Activated T-helper 1 cell treated with Interleukin-2 at 50 U/mL for 16 hours (primary cell): ENCODE measurements around the gene KCNN4.
"Not testable (repeated sequence)": the region's sequence is repeated elsewhere in the genome, so short reads cannot be mapped to it uniquely, and the experiment has no call there.

ENCODE experiments used
- DNase-seq: peaks from one replicate; pipeline ENCODE4 v3.0.0-alpha.2; 2020; ENCODE audit warnings: low read depth

KCNN4 gene

DNA sequence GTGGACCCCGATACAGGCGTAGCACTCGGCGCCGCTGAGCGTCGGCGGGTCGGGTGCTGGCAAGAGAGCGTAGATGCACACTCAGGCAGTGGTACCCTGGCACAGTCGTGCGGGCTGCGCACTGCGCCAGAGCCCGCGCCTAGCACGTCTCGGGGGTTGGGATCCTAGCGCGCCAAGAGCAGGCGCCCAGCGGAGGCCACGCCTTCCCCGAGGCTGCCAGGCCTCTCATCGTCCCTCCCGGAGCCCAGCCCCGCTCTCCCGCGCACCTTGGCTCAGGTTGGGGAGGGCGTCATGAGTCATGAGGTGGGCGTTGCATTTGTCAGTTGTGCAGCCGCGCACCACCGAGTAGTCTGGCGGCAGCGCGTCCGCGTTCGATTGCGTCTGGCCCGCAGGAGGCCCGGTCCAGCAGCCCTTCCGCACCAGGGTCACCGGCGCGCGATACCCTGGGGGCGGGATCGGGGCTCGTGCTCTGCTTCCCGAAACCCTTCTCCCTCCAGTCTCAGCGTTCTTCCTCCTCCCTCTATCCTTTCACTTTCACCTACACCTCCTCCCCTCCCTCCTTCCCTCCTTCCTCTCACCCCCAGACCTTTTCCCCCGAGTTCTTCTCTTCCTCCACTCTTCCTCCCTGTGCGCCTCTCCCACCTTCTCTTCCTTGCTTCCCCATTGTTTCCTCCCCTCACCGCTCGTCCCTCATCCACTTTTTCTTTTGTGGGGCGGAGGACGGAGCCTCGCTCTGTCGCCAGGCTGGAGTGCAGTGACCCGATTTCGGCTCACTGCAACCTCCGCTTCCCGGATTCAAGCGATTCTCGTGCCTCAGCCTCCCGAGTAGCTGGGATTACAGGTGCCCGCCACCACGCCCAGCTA lies 18.0 kb upstream of the KCNN4 start:
- no peak for DNase-seq

DNA sequence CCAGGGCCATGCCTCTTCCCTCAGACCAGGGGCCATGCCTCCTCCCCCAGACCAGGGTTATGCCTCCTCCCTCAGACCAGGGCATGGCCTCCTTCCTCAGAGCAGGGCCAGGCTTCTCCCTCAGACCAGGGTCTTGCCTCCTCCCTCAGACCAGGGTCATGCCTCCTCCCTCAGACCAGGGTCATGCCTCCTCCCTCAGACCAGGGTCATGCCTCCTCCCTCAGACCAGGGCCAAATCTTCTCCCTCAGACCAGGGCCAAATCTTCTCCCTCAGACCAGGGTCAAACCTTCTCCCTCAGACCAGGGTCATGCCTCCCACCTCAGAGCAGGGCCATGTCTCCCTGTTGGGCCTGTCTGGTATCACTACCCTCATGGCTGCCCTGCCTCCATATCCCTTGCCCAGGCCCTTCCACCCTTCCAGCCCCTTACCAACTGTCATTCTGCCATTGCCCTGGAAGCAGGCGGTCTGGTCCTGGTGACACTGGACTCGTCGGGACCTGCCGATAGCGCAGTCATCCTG lies 17.3 kb upstream of the KCNN4 start:
- DNase-seq: no peak

DNA sequence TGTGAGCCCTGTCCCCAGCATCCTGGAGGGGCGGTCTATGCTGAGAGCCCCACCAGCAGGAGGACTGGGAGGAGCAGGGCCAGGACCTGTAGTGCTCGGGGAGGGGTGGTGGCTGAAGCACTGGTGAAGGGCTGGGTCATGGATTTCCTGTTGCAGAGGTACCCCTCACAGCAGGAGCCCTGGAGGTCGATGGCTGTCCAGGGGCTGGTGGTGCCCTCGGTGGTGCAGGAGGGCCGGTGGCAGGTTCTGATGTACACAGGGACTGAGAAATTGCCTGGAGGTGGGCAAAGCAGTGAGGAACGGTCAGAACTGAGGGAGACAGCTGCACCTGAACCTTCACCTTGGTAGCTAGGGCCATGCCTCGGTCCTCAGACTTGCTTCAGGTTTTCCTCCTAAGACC lies 16.8 kb upstream of the KCNN4 start:
- no peak for DNase-seq

DNA sequence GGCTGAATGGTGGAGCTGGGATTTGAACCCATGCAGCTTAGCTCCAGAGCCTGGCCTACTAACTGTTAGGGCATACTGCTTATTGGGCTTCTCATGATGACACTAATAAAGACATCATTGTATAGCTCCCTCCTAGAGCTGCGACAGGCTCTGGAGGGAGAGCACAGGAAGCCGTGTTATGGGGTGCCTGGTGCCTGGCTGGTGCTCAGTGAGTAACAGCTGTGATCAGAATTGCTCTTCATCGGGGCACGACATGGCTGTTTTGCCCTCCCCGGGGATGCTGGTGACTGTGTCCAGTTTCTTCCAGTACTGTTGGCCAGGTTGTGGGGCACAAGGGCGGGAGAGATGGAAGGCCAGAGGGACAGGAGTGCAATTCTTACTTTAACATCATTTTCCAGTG lies 16.3 kb upstream of the KCNN4 start:
- no peak for DNase-seq

DNA sequence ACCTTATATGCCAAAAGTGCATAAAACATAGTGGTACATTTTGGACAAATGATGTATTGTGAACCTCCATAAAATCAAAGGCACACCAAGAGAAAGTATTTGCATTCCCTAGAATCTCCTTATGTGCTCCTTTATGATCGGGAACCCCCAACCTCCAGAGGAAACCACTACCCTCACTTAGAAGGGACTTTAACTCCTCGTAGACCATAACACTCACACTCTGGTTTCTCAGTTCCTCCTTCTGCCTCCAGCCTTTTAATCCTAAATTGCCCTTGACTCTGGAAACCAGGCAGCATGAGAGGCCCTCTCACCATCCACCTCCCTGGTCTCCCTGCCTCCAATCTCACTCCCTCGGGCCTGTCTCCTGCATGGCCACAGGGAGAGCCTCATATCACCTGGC lies 9.8 kb upstream of the KCNN4 start:
- DNase-seq: no peak

DNA sequence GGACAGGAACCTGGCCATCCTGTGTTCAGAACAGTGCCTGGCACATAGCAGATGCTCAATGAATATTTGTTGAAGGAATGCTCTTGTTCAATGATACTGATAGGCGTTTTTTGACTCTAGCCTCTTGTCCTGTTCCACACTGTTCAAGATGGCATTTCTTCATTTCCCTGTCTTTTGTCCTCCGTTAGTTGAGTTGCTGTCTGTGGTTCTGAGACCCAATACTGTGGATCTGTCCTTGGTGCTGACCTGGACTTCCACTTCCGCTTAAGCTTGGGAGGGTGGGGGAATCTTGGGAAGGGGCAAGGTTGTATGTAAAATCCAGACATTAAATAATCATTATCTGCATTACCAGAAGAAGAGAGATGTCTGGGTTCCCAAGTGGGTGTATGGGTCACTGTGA lies 8.3 kb upstream of the KCNN4 start:
- DNase-seq: no peak

DNA sequence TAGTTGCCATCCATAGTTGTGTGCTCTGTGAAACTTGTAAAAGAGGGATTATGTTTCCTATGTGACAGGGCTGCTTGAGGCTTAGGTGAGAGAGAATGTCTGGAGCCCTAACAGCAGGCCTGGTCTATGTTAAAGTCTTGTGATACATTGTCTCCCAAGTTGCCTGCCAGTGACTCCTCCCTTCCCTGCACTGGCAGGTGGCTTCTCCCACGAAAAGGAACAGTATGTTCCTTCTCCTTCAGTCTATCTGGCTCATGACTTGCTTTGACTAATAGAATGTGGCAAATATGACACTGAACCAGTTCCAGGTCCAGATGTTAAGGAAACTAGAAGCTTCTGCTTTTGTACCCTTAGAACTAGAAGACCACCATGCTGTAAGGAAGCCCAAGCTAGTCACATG lies 5.9 kb upstream of the KCNN4 start:
- DNase-seq: no peak

DNA sequence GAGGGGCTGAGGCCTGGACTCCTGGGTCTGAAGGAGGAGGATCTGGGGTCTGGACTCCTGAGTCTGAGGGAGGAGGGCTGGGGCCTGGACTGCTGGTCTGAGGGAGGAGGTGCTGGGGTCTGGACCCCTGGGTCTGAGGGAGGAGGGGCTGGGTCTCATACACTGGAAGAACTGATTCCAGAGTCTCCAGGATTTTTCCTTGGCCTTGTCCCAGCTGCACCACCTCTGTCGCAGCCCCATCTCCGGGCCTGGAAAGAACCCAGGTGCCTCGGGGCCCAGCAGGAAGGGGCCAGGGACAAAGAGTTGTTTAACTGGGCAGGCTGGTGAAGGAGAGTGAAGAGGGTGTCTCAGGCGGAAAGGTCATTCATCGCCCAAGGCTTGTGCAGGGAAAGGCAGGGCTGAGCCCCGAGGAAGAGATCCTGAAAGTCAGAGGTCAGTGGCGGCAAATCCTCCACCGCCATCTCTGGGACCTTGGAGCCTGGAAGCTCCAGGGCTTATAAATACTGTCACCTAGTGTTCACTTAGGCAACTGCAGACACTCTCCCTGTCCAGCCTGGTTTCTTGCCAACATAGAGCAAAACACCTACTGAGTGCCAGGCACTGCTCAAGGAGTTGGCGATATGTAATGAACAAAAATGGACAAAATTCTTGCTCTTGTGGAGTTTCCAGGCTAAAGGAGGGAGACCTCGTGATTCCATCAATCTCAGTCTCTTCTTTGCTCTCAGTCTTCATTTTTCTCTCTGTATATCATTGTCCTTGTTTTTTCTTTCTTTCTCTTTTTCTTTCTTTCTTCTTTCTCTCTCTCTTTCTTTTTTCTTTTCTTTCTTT lies 4.4 kb upstream of the KCNN4 start:
- DNase-seq: no peak

DNA sequence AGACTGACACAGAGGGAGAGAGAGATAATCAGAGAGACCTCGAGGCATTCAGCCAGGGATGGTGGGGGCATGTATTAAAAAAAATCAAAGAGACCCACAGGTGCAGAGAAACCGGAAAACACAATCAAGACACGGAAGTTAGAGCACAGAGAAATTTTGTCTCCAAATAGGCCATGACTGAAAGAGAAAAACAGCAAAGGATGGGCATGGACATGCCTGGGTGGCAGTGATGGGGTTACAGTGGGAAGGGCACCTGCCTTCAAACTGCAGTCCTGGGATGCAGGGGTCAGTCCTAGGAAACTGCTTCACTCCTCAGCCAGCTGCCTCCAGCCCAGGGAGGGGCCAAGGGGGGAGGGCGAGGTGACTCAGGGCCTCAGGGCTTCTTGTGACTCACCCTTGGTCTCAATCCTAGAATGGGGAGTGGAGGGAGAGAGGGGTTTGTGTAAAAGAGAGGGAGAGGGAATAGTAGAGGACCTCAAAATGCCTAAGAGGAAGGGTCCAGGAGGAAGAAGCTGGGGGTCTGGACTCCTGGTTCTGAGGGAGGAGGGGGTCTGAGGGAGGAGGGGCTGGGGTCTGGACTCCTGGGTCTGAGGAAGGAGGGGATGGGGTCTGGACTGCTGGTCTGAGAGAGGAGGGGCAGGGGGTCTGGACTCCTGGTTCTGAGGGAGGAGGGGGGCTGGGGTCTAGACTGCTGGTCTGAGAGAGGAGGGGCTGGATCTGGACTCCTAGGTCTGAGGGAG lies 3.6 kb upstream of the KCNN4 start:
- DNase-seq: peak; percentile 45

DNA sequence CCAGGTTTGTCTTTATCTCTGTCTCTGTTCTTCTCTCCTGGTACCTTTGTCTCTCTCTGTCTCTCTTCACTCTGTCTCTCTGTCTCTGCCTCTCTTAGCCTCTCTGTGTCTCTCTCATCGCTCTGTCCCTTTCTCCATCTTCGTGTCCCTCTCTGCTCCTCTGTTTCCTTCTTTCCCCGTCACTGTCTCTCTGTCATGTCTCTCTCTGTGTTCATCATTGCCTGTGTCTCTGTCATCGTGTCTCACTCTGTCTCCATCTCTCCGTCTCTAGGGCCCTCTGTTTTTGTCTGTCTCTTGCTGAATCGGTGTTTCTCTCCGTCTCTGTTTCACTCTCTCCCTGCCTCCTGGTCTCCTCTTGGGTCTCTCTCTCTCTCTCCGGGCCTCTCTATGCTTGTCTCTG lies 2.9 kb upstream of the KCNN4 start:
- DNase-seq: no peak

DNA sequence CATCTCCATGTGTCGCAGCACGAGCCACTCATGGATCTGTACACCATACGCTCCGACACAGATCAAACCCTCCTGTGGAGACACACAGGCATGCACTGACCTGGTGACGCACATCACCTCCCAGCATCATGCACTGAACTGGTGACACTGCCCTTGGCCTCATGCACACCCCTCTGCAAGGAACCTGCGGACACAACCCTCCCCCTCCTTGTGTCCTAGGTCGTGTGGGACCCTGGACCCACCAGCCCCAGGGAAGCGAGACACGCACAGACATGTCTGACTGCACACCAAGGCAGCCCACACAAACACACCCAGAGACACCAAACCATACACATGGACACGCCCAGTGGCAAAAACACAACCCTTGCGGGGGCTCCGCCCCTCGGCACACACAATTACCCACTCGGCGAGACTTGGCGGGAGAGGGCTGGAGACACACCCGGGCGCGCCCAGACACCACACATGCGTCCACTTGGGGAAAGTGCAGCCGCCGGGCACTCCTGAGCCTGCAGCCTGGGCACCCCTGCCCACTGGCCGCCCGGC lies 2.0 kb upstream of the KCNN4 start:
- DNase-seq: no peak

DNA sequence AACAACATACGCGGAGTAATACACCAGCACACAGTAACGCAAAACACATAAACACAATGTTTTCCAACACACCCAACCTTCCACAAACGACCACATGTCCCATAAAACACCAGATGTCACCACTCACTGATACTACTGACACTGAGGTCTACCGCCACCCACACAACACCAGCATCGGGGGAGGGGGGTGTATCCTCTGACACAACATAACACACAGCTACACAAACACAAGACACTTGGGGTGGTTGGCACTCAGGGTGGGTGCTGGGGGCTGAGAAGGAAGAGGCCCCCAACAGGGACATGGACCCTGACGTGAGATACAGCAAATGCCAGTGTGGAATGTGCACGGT lies 1.5 kb upstream of the KCNN4 start:
- no peak for DNase-seq

DNA sequence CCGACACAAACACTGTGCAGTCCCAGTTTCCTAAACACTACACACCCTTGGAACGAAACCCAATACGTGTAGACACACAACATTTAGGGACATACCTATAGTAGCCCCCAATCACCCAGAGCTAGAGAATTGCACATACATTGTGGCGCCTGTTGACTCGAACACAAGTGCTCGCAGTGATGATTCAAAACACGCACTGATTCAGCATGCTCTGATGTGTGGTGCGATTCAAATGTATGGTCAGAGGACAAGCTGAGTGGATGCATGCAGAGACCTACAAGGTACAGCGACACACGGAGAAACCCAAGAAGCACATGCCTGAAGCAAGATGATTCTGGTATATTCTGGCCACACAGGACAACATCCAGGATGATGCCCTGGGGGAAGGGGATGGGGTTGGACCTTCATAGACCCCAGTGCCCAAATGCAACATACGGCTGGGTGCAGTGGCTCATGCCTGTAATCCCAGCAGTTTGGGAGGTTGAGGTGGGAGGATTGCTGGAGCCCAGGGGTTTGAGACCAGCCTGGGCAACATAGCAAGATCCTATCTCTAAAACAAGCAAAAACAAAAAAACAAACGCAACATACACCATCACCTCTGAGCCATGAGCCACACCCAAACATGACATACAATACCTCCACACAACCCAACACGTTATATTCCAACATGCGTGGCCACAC lies 997 bp upstream of the KCNN4 start:
- DNase-seq: no peak

DNA sequence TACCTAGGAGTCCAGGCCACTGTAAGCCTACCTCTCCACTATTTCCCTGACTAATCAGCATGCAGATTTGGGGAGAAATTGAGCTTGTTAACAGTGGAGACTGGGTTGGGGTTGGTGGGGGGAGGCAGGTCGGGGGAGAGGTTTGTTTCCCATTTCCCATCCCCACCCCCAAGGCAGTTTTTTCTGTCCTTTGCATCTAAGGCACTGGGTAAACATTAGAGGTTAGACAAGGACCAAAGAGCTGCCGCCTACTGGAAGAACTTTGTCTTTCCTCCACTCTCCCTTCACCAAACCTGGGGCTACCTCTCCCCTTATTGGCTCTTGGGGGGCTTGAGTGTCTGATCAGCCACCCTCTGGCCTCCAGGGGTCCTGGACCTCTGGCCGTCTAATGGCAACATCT lies 953 bp downstream of the KCNN4 start:
- no peak for DNase-seq

DNA sequence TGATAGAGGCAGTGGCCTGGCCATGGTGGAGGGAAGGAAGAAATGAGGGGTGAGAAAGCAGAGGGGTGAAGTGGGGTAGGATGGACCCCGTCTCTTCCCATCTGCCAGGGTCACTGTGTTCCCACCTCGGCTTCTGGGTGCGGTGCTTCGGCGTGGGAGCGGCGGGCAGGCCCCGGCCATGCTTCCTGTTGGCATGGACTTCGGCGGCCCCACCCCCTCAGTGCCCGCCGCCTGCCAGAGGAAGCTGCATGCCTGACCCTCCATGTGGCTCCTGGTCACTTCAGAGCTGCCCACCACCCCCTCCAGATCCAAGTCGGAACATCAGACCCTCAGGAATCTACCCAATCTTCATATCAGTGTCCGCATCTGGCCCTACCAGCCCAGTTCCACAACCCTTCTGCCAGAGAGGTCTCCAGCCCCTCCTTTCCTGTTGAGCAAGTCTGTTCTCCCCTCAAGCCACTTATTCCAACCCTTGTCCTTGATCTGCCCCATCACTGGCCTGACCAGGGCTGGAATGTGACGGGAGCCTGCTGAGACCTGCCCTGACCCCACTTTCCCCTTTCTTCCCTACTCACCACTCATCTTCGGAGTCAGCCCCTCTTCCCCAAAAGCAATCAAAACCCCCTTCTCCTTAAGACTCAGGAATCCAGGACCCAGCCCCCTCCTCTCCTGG lies 1.5 kb downstream of the KCNN4 start:
- no peak for DNase-seq

DNA sequence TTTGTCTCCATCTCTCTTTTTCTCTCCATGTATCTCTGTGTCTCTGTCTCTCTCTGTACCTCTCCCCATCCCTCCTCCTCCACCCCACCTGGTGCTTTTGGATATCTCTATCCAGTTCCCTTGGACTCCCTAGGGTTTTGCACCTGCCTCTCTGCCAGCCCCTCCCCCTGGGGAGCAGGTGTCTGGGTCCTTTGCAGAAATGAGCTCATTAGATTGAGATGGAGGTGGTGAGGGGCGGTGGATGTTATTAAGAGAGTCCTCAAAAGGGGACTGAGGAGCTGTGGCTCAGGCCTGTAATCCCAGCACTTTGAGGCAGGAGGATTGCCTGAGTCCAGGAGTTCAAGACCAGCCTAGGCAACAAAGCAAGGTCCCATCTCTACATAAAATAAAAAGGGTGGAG lies 2.1 kb downstream of the KCNN4 start:
- no peak for DNase-seq

DNA sequence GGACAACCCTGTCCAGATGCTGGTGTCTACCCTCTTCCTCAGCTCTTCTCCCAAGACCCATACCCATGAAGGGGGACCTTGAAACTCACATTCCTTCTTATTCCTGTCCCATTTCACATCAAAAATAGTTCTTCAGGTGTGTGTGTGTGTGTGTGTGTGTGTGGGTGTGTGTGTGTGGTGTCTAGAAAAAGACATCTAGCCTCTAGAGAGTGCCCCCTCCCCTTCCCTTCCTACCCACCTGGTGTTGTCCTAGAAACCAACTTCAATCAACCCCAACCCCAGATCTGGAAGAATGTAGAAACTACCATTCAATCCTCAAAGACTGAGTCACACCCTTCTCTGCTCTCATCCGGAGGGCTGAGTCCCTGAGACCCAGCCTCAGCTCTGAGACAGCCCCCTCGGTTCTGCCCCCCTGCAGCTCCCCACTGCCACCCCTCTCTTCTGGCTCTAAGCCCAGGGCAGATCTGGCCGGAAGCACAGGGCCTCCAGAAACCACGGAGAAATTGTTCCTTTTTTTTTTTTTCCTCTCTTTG lies 3.5 kb downstream of the KCNN4 start:
- DNase-seq: no peak

DNA sequence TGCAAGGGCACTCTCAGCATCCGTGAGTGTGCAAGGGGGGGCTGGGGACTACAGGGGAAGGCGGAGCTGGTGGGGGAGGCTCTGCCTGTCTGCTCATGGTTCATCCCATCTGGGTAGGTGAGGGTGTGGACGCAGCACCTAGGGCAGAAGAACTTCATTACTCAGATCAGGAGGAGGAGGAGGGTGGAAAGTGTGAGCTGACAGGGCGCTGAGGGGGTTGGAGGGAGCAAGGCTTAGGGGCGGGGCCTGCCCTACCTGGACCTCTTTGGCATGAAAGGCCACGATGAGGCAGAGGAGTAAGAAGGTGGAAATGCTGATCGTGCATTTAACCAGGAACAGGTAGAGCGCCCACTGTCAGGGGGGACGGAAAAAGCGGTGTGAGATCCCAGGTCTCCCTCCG lies 4.5 kb downstream of the KCNN4 start:
- no peak for DNase-seq

DNA sequence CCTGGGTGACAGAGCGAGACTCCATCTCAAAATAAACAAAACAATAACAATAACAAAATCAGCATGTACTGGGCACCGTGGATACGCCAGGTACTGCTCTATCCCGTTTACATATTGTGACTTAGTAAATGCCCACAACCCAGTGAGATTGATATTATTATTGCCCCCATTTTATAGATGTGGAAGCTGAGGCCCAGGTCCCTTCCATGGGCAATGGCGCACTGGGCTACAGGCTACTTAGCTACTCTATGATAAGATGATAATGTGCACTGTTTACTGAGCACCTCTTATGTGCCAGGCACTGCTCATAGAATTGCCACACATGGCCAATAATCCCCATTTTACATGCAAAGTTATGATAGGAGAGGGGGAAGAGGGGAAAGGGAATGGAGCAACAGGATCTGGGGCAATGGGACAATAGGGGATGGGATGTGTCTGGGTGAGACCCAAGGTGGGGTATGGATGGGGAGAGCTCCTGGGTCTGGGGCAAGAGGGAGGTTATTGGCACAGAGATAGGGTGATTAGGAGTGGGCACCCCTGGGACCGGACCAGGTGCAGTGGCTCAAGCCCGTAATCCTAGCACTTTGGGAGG lies 5.4 kb downstream of the KCNN4 start:
- DNase-seq: no peak

DNA sequence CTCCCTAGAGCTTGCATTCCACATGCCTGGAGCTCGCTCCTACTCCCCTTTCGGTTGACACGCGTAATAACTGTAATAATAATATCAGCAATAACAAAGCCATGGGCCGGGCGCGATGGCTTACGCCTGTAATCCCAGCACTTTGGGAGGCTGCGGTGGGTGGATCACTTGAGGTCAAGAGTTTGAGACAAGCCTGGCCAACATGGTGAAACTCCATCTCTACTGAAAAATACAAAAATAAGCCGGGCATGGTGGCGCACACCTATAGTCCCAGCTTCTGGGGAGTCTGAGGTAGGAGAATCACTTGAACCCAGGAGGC lies 5.9 kb downstream of the KCNN4 start:
- DNase-seq: not testable (repeated sequence)
